ENCODE results near the gene TCERG1.

Gene TCERG1

DNA sequence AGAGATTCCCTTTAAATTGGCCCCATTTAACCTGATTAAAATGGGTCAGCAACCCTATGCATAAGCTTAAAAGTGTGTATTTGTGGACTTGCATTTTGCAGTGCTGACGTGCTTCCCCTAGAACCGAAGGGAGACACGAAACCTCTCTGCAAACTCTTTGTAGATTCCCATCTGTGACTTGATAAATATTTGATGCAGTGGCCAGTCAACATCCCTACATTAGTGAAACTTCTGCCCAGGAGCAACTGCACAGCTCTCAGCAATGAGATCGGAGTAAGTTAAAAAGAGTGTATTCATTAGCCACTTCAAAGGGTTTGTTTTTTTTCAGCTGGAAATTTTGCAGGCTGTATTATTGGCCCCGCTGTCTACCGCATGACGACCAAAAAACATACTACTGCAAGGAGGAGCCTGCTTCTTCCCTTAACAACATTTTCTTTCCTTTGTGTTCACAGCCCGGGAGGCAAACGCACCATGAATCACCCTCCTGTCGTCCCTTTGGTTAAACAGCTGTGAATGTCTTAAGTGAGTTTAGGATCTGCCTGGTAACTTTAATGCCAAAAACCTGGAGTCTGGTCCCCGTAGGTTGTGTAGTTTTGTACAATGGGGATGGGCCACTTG, 38.0 kb upstream of the TCERG1 start:
- TF ChIP-seq, protein P1, sequence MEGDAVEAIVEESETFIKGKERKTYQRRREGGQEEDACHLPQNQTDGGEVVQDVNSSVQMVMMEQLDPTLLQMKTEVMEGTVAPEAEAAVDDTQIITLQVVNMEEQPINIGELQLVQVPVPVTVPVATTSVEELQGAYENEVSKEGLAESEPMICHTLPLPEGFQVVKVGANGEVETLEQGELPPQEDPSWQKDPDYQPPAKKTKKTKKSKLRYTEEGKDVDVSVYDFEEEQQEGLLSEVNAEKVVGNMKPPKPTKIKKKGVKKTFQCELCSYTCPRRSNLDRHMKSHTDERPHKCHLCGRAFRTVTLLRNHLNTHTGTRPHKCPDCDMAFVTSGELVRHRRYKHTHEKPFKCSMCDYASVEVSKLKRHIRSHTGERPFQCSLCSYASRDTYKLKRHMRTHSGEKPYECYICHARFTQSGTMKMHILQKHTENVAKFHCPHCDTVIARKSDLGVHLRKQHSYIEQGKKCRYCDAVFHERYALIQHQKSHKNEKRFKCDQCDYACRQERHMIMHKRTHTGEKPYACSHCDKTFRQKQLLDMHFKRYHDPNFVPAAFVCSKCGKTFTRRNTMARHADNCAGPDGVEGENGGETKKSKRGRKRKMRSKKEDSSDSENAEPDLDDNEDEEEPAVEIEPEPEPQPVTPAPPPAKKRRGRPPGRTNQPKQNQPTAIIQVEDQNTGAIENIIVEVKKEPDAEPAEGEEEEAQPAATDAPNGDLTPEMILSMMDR (conservative IDR thresholded peaks at IDR 0.05; ENCODE audit: control insufficient read depth, insufficient read depth, low read depth, low read length) = no peak
- no peak overlapping the region for H3K4me3 ChIP-seq (ENCODE audit: control insufficient read depth, low read depth, low read length)
- peak; percentile 45 for DNase-seq (ENCODE audit: low read depth)

DNA sequence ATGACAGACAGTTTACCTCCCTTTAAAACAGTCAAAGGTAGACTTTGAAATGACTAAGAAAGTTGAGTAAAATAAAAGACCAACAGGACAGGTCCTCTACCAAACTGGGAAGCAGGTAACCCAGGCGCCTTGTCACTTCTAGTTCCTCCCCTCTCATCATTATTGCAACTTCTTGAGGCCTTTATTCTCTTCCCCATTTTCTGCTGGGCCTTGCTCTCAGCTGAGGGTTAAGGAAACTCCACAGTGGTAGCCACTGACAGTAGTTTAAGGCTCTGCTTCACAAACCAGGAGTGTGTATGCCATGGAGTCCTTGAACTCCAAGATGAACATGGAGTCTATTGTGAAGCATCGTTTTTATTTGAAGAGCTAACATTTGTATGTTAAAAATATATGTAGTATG, 36.9 kb upstream of the TCERG1 start:
- no peak overlapping the region for H3K4me3 ChIP-seq (ENCODE audit: control insufficient read depth, low read depth, low read length)
- TF ChIP-seq, protein P1 (conservative IDR thresholded peaks at IDR 0.05; ENCODE audit: control insufficient read depth, insufficient read depth, low read depth, low read length) = no peak
- DNase-seq (ENCODE audit: low read depth) = no peak

GRCh38 chr5:146419696-146420095, 27.4 kb upstream of the TCERG1 start:
- no peak for DNase-seq (ENCODE audit: low read depth)
- H3K4me3 ChIP-seq (ENCODE audit: control insufficient read depth, low read depth, low read length) = no peak overlapping the region
- TF ChIP-seq, protein P1 (conservative IDR thresholded peaks at IDR 0.05; ENCODE audit: control insufficient read depth, insufficient read depth, low read depth, low read length) = no peak

DNA sequence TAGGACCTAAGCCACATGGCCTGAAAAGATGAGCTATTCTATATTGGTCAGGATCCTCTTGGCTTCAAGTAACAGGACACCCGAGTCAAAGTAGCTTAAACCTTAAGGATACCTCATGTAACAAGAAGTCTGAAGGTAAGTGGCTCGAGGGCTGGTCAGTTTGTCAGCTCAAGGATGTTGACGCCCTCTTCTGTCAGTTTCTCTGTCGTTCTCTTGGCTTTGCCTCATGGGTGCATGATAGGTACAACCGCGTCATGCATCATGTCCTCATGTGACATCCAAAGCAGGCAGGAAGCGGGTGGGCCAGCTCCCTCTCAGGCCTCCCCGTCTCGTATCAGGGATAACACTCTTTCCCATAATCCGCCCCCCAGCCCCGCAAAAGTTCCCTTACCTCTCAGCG, 22.1 kb upstream of the TCERG1 start:
- TF ChIP-seq, protein P1 (conservative IDR thresholded peaks at IDR 0.05; ENCODE audit: control insufficient read depth, insufficient read depth, low read depth, low read length) = no peak
- DNase-seq (ENCODE audit: low read depth) = no peak
- H3K4me3 ChIP-seq (ENCODE audit: control insufficient read depth, low read depth, low read length) = no peak overlapping the region

DNA sequence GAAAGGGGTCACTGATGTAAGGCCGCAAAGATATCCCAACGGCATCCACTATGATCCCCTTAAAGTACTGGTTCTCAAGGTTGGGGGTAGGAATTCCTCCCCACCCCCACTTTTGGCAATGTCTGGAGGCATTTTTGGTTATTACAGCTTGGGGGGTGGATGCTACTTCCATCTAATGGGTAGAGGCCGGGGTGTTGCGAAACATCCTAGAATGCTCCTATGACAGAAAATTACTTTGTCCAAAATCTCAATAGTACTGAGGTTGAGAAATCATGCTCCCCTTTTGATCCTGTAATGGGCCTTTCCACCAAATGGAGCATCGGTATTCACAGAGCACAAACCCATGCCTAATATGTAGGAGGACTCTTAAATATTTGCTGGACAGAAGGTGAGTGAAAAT, 20.8 kb upstream of the TCERG1 start:
- TF ChIP-seq, protein P1 (conservative IDR thresholded peaks at IDR 0.05; ENCODE audit: control insufficient read depth, insufficient read depth, low read depth, low read length) = no peak
- no peak for DNase-seq (ENCODE audit: low read depth)
- H3K4me3 ChIP-seq (ENCODE audit: control insufficient read depth, low read depth, low read length) = no peak overlapping the region

DNA sequence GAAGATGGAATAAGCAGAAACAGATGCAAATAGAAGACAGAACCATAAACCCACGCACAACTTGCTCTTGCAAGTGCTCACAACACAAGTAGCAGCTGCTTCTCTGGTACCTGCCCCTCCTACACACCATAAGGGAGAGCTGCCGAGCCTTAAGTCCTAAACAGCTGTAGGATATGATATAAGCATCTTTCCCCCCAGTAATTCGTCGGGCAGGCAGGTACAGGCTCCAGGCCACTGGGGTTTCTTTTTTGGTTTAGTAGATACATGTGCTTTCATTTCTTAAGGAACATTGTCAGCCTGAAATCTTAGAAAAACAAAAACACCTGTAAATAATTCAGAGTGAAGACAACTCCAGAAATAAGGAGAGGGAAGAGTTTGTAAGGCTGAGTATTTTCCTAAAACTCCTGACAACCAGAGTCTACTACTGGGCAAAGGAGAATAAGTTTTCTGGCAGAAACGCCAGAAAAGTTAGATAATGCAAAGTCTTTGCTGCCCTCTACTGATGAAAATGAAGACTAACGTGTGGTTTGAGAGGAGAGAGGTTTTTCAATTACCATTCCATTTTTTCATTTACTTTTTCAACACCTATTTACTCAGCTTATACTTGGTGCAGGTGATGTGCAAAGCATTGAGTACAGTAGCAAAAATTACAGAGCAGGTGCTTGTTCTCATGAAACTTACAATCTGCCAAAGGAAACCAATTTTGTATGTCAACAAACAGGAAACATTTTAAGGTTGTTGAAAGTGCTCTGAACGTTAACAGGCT, 20.1 kb upstream of the TCERG1 start:
- no peak overlapping the region for H3K4me3 ChIP-seq (ENCODE audit: control insufficient read depth, low read depth, low read length)
- peak; percentile 54 for DNase-seq (ENCODE audit: low read depth)
- TF ChIP-seq, protein P1 (conservative IDR thresholded peaks at IDR 0.05; ENCODE audit: control insufficient read depth, insufficient read depth, low read depth, low read length) = peak; percentile 66
